CD4-positive, alpha-beta T cell treated with Interleukin-6 at 100 ng/mL for 8 hours (primary cell): ENCODE measurements around the gene ISLR.

ENCODE experiments used
- DNase-seq: peaks from one replicate; pipeline ENCODE4 v3.0.0-alpha.2; 2020; ENCODE audit warnings: mixed read lengths, low spot score

Gene ISLR

DNA sequence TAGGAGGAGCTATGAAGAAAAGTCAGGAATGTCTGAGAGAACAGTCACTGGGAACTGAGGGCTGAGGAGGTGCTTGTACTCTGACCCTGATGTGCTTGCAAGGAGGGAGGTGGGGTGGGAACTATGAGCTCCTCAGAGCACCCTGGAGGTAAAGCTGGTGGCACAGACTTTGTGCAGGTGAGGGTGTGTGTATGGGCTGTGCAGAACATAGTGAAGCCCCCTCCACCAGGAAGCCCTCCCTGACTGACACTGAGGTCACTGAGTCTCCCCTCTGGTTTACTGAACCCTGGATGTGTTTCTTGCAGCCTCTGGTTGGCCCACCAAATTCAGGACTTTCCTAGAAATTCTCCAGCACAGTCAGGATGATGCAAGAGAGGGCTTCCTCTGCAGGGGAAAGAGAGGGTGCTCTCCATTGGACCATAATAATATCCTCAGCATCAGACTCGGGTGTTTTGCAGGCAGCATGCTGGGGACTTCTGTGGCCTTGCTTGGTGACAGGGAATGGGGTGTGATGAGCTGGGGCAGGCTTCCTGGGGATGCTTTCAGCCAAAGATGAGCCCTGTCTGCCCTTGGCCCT is 1.5 kb upstream of the ISLR start:
- DNase-seq: no peak

DNA sequence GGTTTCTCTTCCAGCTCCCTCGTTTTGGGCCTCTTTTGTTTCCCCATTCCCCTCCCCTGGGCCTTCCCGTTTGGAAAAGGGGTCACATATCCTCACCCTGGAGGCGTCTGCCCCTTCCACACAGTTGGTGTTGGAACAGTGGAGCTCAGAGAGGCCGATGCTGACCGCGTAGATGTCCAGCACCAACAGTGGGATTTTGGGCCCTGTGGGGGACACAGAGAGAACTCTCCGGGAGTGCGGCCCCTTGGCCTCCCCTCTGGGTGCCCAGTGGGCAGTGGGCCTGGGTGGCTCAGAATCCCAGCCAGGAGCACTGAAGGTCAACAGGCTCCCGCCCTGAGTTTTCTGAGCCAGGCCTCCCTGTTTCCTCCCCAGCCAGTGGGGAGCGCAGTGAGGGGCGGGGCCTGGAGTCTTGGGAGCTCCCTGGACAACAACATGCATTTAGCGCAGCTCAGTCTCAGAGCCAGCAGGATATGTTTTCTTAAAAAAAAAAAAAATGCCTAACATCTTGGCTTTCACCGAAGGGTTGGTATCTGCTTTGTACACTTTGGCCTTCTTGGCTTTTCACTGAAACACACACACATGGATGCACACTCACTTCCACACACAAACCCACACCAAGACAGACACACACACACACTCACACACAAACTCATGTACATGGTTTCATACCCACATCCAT is 670 bp upstream of the ISLR start:
- DNase-seq: no peak

DNA sequence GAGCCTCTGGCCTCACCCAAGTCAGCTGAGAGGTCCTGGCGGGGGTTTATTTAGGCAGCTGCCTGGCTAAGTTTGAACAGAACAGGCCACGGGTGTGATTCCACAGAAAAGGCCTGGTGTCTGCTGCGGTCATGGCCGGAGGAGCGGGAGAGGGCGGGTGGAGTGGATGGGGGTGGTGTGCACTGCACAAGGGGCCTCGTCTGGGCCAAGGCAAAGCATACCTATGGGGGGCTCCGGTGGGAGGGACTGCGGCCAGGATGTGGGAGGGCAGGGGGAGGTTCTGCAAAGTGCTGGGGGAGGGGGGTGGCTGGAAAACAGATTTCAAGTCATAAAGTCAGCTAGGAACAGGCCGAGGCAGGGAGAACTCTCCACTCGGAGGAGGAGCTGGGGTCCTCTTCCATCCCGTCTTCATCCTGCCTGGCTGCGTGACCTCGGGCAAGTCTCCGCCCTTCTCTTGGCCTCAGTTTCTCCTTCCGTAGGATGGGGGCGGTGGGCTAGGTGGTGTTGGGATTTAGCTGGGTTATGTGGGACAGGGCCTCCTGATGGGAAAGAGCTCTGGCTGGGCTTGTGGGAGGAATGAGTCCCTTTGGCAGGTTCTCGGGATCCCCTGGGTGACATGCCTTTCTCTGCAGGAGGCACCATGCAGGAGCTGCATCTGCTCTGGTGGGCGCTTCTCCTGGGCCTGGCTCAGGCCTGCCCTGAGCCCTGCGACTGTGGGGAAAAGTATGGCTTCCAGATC is 878 bp downstream of the ISLR start:
- DNase-seq: no peak

DNA sequence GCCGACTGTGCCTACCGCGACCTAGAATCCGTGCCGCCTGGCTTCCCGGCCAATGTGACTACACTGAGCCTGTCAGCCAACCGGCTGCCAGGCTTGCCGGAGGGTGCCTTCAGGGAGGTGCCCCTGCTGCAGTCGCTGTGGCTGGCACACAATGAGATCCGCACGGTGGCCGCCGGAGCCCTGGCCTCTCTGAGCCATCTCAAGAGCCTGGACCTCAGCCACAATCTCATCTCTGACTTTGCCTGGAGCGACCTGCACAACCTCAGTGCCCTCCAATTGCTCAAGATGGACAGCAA is 1.4 kb downstream of the ISLR start:
- no peak for DNase-seq

DNA sequence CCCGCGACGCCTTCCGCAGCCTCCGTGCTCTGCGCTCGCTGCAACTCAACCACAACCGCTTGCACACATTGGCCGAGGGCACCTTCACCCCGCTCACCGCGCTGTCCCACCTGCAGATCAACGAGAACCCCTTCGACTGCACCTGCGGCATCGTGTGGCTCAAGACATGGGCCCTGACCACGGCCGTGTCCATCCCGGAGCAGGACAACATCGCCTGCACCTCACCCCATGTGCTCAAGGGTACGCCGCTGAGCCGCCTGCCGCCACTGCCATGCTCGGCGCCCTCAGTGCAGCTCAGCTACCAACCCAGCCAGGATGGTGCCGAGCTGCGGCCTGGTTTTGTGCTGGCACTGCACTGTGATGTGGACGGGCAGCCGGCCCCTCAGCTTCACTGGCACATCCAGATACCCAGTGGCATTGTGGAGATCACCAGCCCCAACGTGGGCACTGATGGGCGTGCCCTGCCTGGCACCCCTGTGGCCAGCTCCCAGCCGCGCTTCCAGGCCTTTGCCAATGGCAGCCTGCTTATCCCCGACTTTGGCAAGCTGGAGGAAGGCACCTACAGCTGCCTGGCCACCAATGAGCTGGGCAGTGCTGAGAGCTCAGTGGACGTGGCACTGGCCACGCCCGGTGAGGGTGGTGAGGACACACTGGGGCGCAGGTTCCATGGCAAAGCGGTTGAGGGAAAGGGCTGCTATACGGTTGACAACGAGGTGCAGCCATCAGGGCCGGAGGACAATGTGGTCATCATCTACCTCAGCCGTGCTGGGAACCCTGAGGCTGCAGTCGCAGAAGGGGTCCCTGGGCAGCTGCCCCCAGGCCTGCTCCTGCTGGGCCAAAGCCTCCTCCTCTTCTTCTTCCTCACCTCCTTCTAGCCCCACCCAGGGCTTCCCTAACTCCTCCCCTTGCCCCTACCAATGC is 2.0 kb downstream of the ISLR start:
- DNase-seq: no peak

DNA sequence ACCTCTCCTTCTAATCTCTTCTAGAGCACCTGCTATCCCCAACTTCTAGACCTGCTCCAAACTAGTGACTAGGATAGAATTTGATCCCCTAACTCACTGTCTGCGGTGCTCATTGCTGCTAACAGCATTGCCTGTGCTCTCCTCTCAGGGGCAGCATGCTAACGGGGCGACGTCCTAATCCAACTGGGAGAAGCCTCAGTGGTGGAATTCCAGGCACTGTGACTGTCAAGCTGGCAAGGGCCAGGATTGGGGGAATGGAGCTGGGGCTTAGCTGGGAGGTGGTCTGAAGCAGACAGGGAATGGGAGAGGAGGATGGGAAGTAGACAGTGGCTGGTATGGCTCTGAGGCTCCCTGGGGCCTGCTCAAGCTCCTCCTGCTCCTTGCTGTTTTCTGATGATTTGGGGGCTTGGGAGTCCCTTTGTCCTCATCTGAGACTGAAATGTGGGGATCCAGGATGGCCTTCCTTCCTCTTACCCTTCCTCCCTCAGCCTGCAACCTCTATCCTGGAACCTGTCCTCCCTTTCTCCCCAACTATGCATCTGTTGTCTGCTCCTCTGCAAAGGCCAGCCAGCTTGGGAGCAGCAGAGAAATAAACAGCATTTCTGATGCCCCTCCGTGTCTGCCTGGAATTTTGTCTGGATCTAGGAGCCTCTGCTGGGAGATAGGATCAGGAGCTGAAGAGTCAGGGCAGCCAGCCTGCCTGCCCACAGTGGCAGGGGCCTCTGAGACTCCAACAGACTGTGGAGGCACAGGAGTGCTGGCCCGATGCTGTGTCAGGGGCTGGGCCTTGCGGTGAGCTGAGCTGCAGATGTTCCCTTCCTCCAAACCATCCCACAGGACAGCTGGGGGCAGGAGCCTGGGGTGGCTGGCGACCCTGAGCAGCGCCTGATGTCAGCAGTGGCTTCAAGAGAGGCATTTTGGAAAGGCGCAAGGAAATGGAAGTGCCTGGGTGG is 3.0 kb downstream of the ISLR start:
- DNase-seq: no peak

DNA sequence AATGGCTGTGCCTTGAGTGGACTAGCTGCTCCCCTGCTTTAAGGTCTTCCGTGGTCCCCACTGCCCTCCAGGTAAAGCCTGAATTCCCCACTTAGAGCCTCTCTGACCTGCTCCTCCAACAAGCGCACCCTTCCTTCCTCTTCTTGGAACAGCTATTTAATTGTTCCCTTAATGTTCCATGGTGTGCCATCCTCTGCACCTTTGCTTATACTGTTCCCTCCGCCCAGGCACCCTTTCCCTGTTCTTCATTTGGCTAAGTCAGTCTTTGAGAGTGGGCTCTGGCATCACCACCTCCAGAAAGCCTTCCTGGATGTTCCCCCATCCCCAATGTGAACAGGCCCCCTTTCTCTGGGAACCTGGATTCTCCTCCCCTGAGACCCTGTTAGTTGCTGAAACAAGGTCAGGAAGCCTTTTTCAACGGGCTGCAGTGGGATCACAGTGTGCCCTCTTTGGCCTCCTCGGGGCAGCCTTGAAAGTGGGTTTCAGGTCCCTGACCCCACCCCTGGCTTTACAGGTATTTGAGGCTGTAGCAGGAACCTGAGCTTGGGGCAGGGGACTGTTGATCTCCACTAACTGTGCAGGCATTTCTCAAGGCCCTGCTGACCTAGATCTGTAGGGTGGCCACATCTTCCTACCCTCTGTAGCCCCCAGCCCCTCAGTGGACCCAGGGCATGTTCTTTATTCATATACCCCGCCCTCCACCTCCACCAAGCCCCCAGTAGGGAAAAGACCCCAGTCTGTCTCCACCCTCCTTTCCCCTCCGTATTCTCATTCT is 5.0 kb downstream of the ISLR start:
- DNase-seq: no peak

DNA sequence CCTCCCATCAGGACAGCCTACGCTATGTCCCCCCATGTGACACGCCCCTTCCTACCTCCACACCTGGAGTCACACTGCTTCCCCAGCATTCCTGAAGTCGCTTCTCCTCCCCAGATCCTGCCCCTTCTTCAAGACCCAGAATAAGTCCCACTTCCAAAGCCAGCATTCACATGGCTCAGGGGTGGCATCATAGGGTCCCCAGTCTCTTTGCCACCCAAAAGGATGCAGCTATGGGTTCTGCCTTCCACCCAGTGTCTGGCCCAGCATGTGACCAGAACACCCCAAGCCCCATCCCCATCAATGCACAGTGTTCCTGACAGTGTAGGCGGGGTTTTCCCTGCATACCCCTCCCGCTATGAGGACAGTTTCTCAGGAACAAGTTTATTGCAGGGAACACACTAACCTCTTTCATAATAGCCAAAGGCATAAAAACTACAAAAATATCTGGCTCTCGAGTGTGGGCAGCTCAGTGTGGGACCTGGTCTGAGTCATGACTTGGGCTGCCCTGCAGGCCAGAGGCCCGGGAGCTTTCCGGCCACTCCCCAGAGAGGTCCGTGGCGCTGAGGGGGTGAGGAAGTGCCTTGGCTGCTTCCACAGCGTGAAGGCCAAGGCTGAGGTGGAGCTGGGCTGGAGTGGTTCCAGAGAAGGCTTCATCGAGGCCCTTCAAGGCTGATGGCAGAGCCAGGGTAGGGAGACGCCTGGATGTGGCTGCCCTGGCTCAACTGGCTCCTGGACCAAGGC is 5.8 kb downstream of the ISLR start:
- DNase-seq: no peak

DNA sequence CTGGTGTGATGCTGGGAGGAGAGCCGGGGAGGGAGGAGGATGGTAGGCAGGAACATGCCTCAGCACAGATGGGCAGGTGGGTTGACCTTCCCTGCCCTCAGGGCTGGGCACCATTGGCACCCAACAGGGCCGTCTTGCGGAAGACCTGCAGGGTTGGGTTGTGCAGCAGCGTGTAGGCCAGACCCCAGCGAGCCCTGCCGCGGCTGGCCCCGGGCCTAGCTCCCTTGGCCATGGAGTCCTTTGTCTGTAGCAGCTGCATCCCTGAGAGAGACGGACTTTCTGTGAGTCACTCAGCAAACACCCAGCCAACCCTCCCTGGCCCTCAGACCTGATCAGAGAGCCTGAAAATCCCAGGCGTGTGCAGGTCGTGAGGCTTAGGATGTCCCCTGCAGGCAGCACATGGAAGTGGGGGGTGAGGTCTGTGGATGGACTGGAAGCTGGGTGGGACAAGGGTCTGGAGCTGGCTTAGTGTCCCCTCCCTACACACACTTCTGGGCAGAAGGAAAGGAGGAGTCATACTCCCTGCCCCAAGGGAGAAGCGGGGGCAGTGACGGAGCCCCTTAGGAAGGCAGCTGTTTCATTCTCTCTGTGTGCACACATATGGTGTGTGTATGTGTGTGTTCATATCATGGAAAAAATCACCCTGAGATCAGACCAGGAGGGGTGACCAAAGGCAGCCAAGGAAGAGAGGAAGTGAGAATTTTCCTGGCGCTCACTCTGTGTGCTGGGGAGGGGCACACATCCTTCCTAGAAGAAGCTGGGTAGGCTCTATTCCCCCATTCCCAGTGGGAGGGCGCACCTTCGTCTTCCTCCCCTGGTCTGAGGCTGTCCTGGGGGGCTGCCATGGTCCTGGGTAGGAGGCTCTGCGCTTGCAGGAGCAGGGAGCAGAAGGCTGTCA is 6.7 kb downstream of the ISLR start:
- DNase-seq: no peak

DNA sequence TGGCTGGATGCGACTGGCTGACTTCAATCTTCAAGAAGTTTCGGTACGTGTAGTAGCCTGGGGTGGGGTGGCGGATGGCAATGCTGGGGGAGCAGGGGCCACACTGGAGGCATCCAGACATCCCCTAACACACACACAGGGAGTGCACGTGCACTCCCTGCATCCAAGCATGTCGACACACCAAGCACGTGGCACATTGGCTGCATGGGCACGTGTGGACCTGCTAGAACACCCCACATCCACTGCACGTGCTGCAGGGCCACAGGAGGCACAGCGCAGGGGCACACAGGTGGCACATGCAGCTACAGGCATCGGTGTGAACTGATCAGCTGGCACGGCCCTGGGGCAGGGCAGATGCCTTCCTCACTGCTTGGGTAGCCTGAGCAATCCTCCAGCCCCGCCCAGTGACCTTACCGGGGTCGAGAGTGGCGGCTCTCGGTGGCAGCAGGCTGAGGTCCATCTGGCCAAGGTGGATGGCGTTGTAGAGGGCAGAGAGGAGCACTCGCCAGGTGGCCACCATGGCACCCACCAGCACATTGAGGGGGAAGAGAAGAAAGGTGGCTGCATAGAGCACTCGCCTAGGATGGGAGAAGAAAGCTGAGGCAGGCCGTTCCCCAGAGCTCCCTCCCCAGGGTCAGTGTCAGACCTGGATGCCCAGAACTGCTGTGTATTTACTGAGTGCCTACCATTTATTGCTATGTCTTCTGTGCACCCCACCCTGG is 7.5 kb downstream of the ISLR start:
- DNase-seq: no peak

DNA sequence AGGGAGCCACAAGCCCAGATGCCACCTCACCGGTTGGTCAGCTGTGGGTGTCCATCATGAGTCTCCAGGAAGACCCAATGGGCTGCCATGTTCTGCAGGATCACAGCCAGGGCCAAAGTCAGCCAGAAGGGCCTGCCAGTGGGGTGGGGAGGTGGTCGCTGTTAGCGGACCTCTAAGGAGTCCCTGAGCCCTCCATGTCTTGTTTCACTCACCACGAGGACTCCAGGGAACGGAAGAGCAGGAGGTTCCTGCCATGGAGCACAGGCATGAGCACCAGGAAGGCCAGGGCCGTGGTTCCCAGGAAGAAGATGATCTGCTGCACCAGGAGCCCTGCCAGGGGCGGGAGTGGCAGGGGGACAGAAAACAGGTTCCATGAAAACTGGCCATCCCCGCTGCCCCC is 8.6 kb downstream of the ISLR start:
- no peak for DNase-seq

DNA sequence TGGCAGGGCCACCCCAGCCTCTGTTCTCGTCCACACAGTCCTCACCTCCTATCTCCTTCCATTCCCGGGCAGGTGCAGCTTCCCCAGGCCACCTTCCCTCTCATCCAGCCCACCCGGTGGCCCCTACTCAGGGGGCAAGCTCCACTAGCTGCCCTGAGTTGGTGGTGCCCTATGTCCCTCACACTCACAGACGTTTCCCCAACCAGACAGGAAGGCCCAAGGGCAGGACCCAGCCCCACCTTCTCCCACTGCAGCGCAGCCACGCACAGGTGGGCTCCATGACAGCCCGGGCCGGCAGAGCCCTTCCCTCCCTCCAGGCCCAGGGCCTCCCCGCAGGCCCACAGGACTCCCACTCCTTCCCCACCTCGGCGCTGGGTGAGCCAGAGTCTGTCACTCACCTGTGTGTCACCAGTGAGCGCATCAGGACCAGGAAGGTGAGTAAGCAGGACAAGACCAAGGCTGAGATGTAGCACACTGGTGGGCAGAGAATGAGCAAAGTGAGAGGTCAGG is 11.1 kb downstream of the ISLR start:
- no peak for DNase-seq

DNA sequence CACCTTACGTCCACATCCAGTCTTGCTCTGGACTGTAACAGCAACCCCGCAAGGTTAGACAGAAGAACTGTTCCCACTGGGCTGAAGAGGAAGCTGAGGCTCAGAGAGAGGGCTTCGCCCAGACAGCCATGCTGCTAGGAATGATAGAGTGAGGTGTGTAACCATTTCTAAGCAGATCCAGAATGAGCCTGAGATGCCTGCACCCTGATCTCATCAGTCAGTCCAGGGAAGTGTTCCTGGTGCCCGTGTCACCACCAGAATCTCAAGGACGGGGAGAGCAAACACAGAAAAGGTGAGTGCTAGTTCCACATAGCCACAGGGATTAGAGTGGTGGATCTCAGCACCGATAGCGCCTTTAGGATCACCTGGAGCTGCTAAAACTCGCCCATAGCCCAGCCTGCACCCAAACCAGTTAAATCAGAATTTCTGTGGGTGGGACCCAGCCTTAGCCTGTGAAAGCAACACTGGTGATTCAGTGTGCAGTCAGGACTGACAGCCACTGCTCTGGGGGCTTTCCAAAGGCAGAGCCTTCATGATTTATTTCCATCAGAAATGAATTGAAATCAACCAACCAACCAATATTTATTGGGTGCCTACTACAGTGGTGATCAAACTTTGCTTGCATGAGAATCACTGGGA is 12.3 kb downstream of the ISLR start:
- no peak for DNase-seq

DNA sequence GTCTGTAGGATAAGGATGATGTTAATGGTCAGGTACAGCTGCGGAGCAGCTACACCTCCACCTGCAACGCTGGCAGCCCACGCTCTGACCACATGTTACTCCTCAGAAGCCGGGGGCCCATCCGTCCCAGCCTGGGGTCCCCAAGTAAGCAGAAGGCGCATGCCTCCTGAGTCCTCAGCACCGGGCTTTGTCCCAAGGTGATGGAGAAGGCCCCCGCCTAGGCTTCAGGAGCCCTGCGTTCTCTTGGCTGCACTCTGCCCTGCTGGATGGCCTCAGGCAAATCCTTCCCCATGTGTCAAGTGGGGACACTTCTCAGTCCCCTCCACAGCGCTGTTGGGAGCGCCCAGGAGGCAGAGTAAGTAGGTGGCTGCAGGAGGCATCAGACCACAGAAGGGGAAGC is 14.7 kb downstream of the ISLR start:
- DNase-seq: no peak

DNA sequence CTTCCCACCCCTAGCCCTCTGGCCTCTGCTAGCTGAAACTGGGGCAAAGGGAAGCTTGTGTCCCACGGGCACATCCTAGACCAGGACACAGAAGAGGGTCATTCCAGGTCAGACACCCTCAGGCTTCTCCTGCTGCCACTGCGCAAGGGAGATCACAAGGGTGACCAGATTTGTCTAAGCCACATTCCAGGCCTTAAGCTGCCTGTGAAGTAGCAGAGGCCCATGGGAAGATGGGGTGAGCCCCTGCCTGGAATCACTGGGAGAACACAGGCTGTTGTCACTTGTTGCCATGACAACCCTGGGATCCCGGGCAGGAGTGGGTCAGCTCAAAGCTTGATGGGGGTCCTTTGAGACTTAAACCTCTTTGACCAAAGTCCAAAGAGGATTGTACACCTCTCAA is 18.3 kb downstream of the ISLR start:
- DNase-seq: no peak

DNA sequence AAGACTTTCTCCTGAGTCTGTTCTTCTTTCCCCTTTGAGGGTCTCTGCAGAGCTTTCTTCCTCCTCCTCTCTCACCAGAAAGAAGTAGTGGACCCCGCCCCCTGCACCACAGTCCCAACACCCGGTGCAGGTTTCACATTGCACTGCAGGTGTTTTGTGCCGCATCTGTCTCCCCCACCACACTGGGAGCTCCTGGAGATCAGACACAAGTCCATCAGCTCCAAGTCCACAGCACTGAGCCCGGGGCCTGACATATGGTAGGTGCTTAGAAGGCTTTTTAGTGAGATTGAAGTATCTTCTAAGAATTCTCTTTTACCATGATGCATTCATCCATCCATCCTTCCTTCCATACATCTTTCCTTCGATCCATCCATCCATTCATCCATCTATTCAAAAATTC is 19.2 kb downstream of the ISLR start:
- no peak for DNase-seq

DNA sequence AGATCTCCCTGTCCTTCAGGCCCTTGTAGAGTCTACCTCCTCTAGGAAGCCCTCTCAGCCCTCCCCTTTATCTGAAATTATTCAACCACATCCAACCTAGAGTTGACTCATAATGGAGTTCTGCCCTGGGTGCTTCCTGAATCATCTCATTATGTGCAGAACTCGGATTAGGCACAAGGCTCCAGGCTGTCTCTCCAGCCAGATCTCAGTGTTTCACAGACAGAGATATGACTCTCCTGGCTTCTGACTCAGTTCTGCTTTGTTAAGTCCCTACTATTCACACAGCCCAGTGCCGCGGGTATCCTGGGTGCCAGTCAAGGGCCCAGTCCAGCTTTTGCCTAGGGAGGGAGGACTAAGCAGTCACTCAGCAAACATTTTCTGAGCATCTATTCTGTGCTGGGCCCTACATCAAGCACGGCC is 19.8 kb downstream of the ISLR start:
- DNase-seq: no peak

DNA sequence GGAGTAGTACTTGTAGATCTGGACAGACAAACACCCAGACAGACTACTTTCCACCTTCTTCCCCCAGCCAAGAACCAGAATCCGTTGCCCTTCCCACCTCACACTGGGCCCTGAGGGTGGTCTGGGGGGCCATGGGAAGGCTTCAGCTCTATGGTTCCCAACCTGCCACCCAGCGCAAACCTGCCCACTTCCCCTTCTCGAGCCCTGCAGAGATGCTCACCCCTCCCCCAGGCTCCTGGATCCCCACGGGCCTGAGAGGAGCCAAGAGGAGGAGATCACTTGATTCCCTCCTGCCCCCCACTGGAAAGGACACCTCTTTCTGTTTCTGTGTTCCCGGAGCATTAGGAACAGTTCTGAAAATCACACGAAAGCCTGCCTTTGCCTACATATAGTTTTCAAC is 20.4 kb downstream of the ISLR start:
- DNase-seq: no peak
